CD14-positive monocyte (primary cell): Measurements from ENCODE around the gene ACOT7. TPM values are rescaled to one million over a fixed set of nuclear protein-coding genes. Genes with fewer than 3 reads are reported as not detected.

Experiments
- DNase-seq, 3 donors: peaks; one replicate each; pipeline ENCODE4 v3.0.0-alpha.2; 2011 to 2022
- H2AFZ ChIP-seq: 2 replicates; pipeline ENCODE4 v1.6.0; 2012; ENCODE audit warnings: mild to moderate bottlenecking, low read depth, low read length, inconsistent platforms; ENCODE audit not compliant: insufficient read depth, poor library complexity, severe bottlenecking
- H3K27ac ChIP-seq, 2 donors: 1 replicate in 1 of 2; 2 replicates in 1 of 2; pipeline ENCODE4 v1.5.1; 2012 to 2013; ENCODE audit warnings: low read length in 2 of 2, control low read depth in 1 of 2, inconsistent platforms in 1 of 2, low read depth in 1 of 2, mild to moderate bottlenecking in 1 of 2
- H3K27me3 ChIP-seq, 2 donors: one replicate each; pipeline versions ENCODE4 v1.6.0 to v1.6.1; 2011 to 2013; ENCODE audit warnings: low read length in 2 of 2; ENCODE audit not compliant: control insufficient read depth in 2 of 2, insufficient read depth in 2 of 2
- H3K36me3 ChIP-seq, 2 donors: replicated peaks in 1 of 2; 1 replicate in 1 of 2; 2 replicates in 1 of 2; pipeline versions ENCODE4 v1.5.1 to v1.6.1; 2012 to 2013; ENCODE audit warnings: low read length in 2 of 2, control low read depth in 1 of 2, inconsistent platforms in 1 of 2, mild to moderate bottlenecking in 1 of 2; ENCODE audit not compliant: insufficient read depth in 2 of 2, control insufficient read depth in 1 of 2
- H3K4me1 ChIP-seq, 2 donors: 1 replicate in 1 of 2; 2 replicates in 1 of 2; pipeline versions ENCODE4 v1.5.1 to v1.6.1; 2012 to 2013; ENCODE audit warnings: low read length in 2 of 2, control low read depth in 1 of 2, inconsistent platforms in 1 of 2, mild to moderate bottlenecking in 1 of 2, moderate library complexity in 1 of 2; ENCODE audit not compliant: insufficient read depth in 2 of 2, control insufficient read depth in 1 of 2
- H3K4me2 ChIP-seq: replicated peaks from 2 replicates; pipeline ENCODE3; 2012; ENCODE audit warnings: low read length, moderate library complexity, mild to moderate bottlenecking; ENCODE audit not compliant: poor library complexity, severe bottlenecking; ENCODE audit errors: extremely low read depth
- H3K4me3 ChIP-seq, 3 experiments: fragments of 200-600 bp in 1 of 3; sonication (generic) in 1 of 3; replicated peaks in 1 of 3; 1 replicate in 2 of 3; 2 replicates in 1 of 3; pipeline ENCODE4 v1.5.1; 2011 to 2013; ENCODE audit warnings: low read length in 3 of 3, mild to moderate bottlenecking in 3 of 3, control low read depth in 2 of 3, low read depth in 2 of 3, inconsistent platforms in 1 of 3, moderate library complexity in 1 of 3
- H3K79me2 ChIP-seq: 2 replicates; pipeline ENCODE4 v1.6.0; 2012; ENCODE audit warnings: mild to moderate bottlenecking, control low read depth, inconsistent platforms, low read length, moderate library complexity; ENCODE audit not compliant: insufficient read depth
- H3K9ac ChIP-seq: 2 replicates; pipeline ENCODE4 v1.6.0; 2017; ENCODE audit warnings: low read length, mild to moderate bottlenecking; ENCODE audit not compliant: insufficient read depth, poor library complexity, severe bottlenecking
- H3K9me3 ChIP-seq, 2 donors: replicated peaks in 1 of 2; 1 replicate in 1 of 2; 2 replicates in 1 of 2; pipeline versions ENCODE4 v1.5.1 to v1.6.1; 2012 to 2013; ENCODE audit warnings: low read length in 2 of 2, control low read depth in 1 of 2; ENCODE audit not compliant: control insufficient read depth in 1 of 2, insufficient read depth in 1 of 2
- H4K20me1 ChIP-seq: 2 replicates; pipeline ENCODE4 v1.6.0; 2012; ENCODE audit warnings: mild to moderate bottlenecking, low read length, control low read depth, moderate library complexity; ENCODE audit not compliant: insufficient read depth
- H3K27ac Mint-ChIP-seq, 7 donors: one replicate each; pipeline ENCODE4 v1.8.0; 2020; ENCODE audit warnings: mild to moderate bottlenecking in 7 of 7, mixed read lengths in 7 of 7, moderate library complexity in 6 of 7, inconsistent platforms in 2 of 7
- H3K27me3 Mint-ChIP-seq, 3 donors: one replicate each; pipeline ENCODE4 v1.8.0; 2021 to 2022; ENCODE audit warnings: low read depth in 3 of 3, mild to moderate bottlenecking in 3 of 3, mixed read lengths in 3 of 3, moderate library complexity in 3 of 3, inconsistent platforms in 1 of 3
- H3K36me3 Mint-ChIP-seq, 2 donors: one replicate each; pipeline ENCODE4 v1.8.0; 2020; ENCODE audit warnings: mixed read lengths in 2 of 2, inconsistent platforms in 1 of 2, mild to moderate bottlenecking in 1 of 2
- H3K4me1 Mint-ChIP-seq: one replicate; pipeline ENCODE4 v1.8.0; 2020; ENCODE audit warnings: mild to moderate bottlenecking, mixed read lengths
- H3K4me3 Mint-ChIP-seq, 2 donors: one replicate each; pipeline ENCODE4 v1.8.0; 2020; ENCODE audit warnings: mild to moderate bottlenecking in 2 of 2, mixed read lengths in 2 of 2, moderate library complexity in 1 of 2
- H3K9me3 Mint-ChIP-seq, 7 donors: one replicate each; pipeline ENCODE4 v1.8.0; 2020 to 2022; ENCODE audit warnings: mixed read lengths in 7 of 7, mild to moderate bottlenecking in 6 of 7, moderate library complexity in 6 of 7, inconsistent platforms in 2 of 7
- CTCF ChIP-seq: fragments of 200-600 bp; IDR thresholded peaks from one replicate; pipeline ENCODE4 v1.8.0; 2022; ENCODE audit warnings: antibody characterized with exemption, mild to moderate bottlenecking
- WGBS: methylation state at CpG from one replicate; pipeline ENCODE4 v1.1.5; 2013; ENCODE audit warnings: missing lambda C conversion rate; ENCODE audit not compliant: insufficient coverage; 5-methylcytosine and 5-hydroxymethylcytosine counted together
- intact Hi-C, 2 donors: fragments of 100-400 bp; cut with micrococcal nuclease; formaldehyde crosslinking; loops; one replicate each; pipeline versions ENCODE4 v1.15.0 to v1.15.1; 2023
- polyA plus RNA-seq, 3 donors: library from polyadenylated mRNA; depleted of rRNA in 1 of 3; unstranded in 2 of 3; stranded (reverse) in 1 of 3; fragments of 300-500 nt in 2 of 3; fragments of >200 nt in 1 of 3; fragmentation: Illumina TruSeq in 2 of 3; gene quantifications; 1 replicate in 2 of 3; 2 replicates in 1 of 3; pipeline ENCODE4 v1.2.3, GENCODE V29; 2012 to 2021

The ACOT7 gene
- polyA plus RNA-seq, 3 donors, result 0.63 to 4.3 (median 1.4) TPM

DNA sequence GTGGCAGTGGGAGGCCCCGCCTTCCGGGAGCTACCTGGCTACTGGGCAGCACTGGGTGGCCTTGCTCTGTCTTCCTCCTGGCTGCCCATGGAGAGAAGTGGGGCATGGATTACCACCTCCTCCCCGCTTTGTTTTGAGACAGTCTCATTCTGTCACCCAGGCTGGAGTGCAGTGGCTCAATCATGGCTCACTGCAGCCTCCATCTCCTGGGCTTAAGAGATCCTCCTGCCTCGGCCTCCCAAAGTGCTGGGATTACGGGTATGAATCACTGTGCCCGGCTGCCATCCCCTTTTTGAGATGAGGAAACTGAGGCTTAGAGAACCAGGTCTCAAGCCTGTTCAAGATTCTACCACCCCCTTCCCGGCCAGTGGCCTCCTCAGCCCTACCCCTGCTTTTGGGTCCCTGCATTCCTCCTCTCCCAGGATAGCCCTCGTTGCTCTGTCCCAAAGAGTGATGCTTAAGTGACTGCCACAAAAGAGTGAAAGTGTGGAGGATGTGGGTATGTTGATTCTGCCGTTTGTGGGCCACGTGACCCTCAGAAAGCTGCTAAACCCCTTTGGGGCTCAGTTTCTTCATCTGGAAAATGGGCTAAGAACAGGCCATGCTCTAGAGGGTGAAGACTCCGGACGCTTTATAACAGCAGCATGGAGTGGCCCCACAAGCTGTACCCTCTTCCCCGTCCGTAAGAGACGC, 141.7 kb downstream of the ACOT7 start:
- Mint-ChIP-seq H3K4me1 (no peaks in the 10 kb centered on the region), H3K36me3 (no peaks in the 10 kb centered on the region), H3K9me3 (peaks cover 0 to 3% (median 0%) of the 10 kb centered on the region in 7 donors), H3K27ac (no peak overlapping the region), H3K27me3 (peaks cover 42 to 52% (median 46%) of the 10 kb centered on the region in 3 donors), H3K4me3 (peak overlapping the region in 1 of 2 donors; percentile 7)
- H2AFZ ChIP-seq, result no peak overlapping the region
- no peak overlapping the region for H3K9ac ChIP-seq
- H3K4me2 ChIP-seq, result no peak overlapping the region
- no peaks in the 10 kb centered on the region for H3K9me3 ChIP-seq
- H3K27ac ChIP-seq, result no peak overlapping the region
- H3K36me3 ChIP-seq, result no peaks in the 10 kb centered on the region
- peaks cover 2 to 37% of the 10 kb centered on the region in 2 donors for H3K27me3 ChIP-seq
- DNase-seq, result no peak
- no peaks in the 10 kb centered on the region for H4K20me1 ChIP-seq
- 75% methylated on average over 10 of the region's 15 CpGs for WGBS
- intact Hi-C loops, result no loop called here
- no peak for TF ChIP-seq CTCF
- no peak overlapping the region for H3K4me3 ChIP-seq
- H3K79me2 ChIP-seq, result no peaks in the 10 kb centered on the region
- H3K4me1 ChIP-seq, result no peaks in the 10 kb centered on the region

DNA sequence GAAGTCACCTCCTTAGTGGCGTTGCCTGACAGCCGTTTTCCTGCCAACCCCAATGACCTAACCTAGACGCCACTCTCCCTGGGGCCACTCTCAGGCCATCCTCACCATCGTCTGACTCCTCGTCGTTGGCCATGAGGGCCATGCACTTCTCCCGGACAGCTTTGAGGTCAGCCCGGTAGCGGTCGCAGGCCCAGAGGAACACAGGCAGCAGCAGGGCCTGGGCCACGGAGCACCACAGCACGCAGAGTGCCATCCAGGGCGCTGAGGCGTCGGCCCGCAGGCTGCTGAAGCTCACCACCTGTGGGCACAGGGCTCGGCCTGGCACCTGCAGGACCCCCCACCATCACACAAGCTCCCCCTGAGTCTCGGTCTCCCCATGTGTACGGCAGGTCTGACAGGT, 142.3 kb downstream of the ACOT7 start:
- 80% methylated on average over 9 of the region's 19 CpGs for WGBS

More for the DNA sequence above, 142.3 kb downstream of the ACOT7 start:
- H3K27me3 Mint-ChIP-seq, result peaks cover 48 to 58% (median 52%) of the 10 kb centered on the region in 3 donors
- H3K9me3 Mint-ChIP-seq, result peaks cover 0 to 4% (median 0%) of the 10 kb centered on the region in 7 donors
- H2AFZ ChIP-seq, result no peak overlapping the region
- no peak overlapping the region for H3K27ac ChIP-seq
- H4K20me1 ChIP-seq, result peaks cover 4% of the 10 kb centered on the region
- peak overlapping the region in 1 of 2 donors; percentile 15 for H3K4me3 Mint-ChIP-seq
- H3K4me3 ChIP-seq, result no peak overlapping the region
- peaks cover 0 to 2% of the 10 kb centered on the region in 2 donors for H3K9me3 ChIP-seq
- intact Hi-C loops, result no loop called here
- no peak overlapping the region for H3K27ac Mint-ChIP-seq
- peaks cover 0 to 5% of the 10 kb centered on the region in 2 donors for H3K4me1 ChIP-seq
- no peak overlapping the region for H3K9ac ChIP-seq
- H3K79me2 ChIP-seq, result no peaks in the 10 kb centered on the region
- no peak overlapping the region for H3K4me2 ChIP-seq
- H3K36me3 ChIP-seq, result no peaks in the 10 kb centered on the region
- H3K4me1 Mint-ChIP-seq, result peaks cover 4% of the 10 kb centered on the region
- H3K27me3 ChIP-seq, result peaks cover 2 to 42% of the 10 kb centered on the region in 2 donors
- no peak for DNase-seq
- no peak for TF ChIP-seq CTCF
- peaks cover 0 to 2% of the 10 kb centered on the region in 2 donors for H3K36me3 Mint-ChIP-seq
